Measurements from ENCODE around the gene GOLGA1. TPM values are rescaled to one million over a fixed set of nuclear protein-coding genes. Genes with fewer than 3 reads are reported as not detected.

Gene GOLGA1
- total RNA-seq, 1 donor from 2014 or later = 22.1 TPM

GRCh38 chr9:124868511-124869465, 72.1 kb downstream of the GOLGA1 start:
- intact Hi-C loops (cut with DNase I) = loop anchor here (2.0 kb wide), 1 partner anchor 72 kb away; the partner anchor contains the start of gene GOLGA1
- peak; percentile 95 for DNase-seq (ENCODE audit: low spot score)

- intact Hi-C loops (cut with DNase I) = no loop called here
- no peak for DNase-seq (ENCODE audit: low spot score)
Observed at GRCh38 chr9:124863371-124863871, 77.5 kb downstream of the GOLGA1 start.

DNA sequence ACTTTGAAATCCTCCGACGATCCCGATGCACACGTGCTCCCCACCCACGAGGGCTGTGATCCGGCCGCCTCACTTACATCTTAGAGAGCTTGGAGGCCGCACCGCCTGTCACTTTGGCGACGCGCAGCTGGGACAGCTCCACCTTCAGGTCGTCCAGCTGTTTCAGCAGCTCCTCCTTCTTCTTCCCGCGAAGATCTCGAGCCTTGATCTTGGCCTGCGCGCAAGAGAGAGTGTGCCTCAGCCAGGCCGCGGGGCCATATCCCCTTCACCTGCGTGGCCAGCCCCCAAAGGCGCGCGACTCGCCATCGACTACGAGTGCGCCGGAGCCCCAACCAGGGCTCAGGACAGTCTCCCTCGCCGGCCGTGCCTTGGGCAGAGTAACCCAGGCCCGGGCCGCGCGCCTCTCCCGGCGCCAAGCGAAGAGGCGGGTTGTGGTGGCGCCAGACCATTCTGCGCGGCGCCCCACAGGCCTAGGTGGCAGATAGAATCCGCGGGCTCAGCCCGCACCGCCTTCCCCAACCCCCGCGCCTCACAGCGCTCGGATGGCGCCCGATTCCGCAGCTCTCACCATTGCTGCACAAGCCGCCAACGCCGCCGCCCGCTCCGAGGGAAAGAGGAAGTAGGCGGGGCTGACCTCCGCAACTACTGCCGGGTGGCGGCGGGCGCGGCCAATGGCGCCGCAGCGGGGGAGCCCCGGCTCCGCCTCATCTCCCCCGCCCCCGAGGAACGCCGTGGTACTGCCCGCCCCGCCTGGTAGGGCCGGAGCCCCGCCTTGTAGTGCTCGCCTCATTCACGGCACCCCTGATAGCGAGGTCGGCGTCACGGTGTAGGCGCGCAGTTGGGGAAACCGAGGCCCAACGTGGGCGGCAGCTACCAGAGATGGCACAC, 79.3 kb downstream of the GOLGA1 start, which contains the start of the genes ARPC5L and RPL35:
Gene ARPC5L, plus strand, starts transcription at position 789 of the 888 bp plus-strand sequence. CDS start 7,161 bp downstream, outside the sequence.
Gene RPL35, minus strand, starts transcription at position 616 of the 888 bp plus-strand sequence. Its CDS starts 45 bp downstream, at position 571.
- intact Hi-C loops (cut with DNase I) = no loop called here
- peak; percentile 99 for DNase-seq (ENCODE audit: low spot score)

- no peak for DNase-seq (ENCODE audit: low spot score)
- intact Hi-C loops (cut with DNase I) = no loop called here
Observed at GRCh38 chr9:124860582-124861341, 80.1 kb downstream of the GOLGA1 start.

DNA sequence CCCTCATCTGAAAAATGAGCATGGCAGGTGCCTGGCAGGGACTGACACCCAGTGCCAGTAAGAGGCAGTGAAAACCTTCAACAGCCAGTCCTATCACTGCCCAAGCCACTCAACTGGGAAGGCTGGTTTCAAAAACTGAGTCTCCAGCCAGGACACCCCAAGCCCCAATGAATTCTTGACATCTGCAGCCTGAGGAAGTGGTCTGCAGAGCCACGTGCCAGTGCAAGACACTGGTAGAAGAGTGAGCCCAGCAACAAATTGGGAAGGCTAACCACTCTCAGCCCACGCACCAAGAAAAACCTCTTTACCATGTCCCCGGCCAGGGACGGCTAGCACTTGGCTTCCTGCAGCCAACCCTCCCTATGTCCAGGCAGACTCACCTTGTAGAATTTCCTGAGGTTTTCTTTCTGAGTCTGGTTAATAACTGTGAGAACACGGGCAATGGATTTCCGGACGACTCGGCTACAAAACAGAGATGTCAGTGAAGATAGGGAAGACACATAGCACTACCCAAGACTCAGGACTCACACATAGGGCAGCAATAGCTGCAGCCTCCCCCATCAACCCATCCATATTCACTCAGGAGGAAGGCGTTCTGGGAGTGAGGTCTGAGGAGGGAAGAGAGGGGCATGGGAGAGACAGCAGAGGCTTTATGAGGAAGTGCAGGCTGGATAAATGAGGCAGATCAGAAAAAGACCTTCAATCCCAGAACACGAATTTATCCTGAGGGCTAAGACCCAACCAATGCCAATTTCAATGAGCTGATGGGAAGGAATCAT, 80.9 kb downstream of the GOLGA1 start:
- no peak for DNase-seq (ENCODE audit: low spot score)
- intact Hi-C loops (cut with DNase I) = no loop called here

- no peak for DNase-seq (ENCODE audit: low spot score)
- intact Hi-C loops (cut with DNase I) = no loop called here
Observed at GRCh38 chr9:124858330-124859046, 82.4 kb downstream of the GOLGA1 start.

DNA sequence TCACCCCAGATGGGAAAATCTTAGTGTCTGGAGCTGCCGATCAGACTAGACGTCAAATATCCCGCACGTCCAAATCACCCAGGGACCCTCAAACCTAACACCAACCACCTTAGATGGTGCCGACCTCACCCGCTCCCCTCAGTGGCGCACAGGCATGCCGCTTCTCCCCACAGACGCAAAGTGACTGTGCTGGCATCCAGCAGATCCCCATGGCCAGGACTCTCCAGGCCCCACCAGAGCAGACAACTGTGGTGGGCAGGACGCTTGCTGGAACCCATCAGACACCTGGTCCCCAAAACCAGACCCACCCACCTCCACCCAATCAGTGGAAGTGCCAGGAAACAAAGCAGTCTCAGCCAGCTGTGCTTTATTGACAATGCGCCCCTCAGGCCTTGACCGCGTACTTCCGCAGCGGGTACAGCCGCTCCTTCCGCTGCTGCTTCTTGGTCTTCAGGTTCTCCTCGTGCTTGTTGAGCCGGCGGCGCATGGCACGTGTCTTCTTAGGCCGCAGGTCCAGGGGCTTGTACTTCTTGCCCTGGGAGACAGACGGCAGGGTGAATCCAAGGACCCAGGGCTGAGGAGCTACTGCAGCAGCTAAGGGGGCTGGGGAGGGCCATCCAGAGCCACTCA, 83.2 kb downstream of the GOLGA1 start:
- DNase-seq (ENCODE audit: low spot score) = no peak
- intact Hi-C loops (cut with DNase I) = no loop called here

GRCh38 chr9:124855944-124856765, 84.7 kb downstream of the GOLGA1 start:
- intact Hi-C loops (cut with DNase I) = no loop called here
- no peak for DNase-seq (ENCODE audit: low spot score)

GRCh38 chr9:124855566-124855943, 85.3 kb downstream of the GOLGA1 start:
- no peak for DNase-seq (ENCODE audit: low spot score)
- intact Hi-C loops (cut with DNase I) = no loop called here

DNA sequence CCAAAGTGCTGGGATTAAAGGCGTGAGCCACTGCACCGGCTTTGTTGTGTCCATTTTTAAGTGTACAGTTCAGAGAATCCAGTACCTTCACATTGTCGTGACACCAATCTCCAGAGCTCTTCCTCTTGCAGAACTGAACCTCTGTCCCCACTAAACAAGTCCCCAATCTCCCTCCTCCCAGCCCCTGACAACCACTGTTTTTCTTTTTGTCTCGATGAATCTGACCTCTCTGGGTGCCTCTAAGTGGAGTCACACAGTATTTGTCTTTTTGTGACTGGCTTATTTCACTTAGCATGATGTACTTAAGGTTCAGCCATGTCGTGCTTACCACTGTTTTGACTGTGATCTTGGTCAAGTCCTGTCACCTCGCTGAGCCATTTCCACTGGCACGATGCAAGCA, 86.1 kb downstream of the GOLGA1 start:
- intact Hi-C loops (cut with DNase I) = no loop called here
- DNase-seq (ENCODE audit: low spot score) = no peak

- DNase-seq (ENCODE audit: low spot score) = no peak
- intact Hi-C loops (cut with DNase I) = no loop called here
Observed at GRCh38 chr9:124854161-124854560, 86.7 kb downstream of the GOLGA1 start.

GRCh38 chr9:124853605-124854143, 87.2 kb downstream of the GOLGA1 start:
- no peak for DNase-seq (ENCODE audit: low spot score)
- intact Hi-C loops (cut with DNase I) = loop anchor here (1.0 kb wide), 1 partner anchor 79 kb away; no protein-coding TSS in a partner anchor

GRCh38 chr9:124852829-124853531, 87.9 kb downstream of the GOLGA1 start, which contains the start of gene WDR38:
TSS of gene WDR38 (plus strand) at chr9:124853460. CDS start at chr9:124853532, 72 bp downstream.
- peak; percentile 91 for DNase-seq (ENCODE audit: low spot score)
- intact Hi-C loops (cut with DNase I) = loop anchor here (1.0 kb wide), 1 partner anchor 79 kb away; no protein-coding TSS in a partner anchor

DNA sequence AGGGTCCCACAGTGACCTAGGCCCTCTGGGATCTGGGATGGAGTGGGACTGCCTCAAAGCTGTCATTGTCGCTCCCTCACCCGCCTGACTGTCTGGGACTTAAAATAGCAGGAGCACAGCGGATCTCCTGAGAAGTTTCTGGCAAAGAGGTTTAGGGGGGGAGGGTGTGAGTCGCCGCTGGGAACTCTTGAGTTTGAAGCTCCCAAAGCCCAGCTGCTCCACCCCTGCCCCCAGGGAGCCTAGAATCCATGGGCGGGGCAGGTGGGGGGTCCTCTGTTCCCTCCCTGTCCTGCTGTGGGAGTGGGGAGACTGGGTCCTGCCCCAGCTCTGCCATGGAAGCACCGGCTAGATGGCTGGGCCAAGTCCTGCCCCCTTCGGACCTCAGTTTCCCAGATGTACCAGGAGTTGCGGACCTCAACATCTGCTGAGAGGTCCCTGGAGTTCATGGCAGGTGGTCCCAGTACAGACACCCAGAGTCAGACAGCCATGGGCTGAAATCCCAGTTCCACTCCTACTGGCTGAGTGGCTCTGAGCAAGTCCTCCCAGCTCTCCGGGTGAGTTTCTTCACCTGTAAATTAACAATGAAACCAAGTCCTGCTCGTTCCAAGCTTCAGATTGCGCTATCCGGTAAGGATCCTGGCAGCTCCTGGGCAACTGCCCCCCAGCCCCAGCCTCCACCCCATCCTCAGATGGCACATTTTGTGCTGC, 88.6 kb downstream of the GOLGA1 start:
- DNase-seq (ENCODE audit: low spot score) = no peak
- intact Hi-C loops (cut with DNase I) = no loop called here

DNA sequence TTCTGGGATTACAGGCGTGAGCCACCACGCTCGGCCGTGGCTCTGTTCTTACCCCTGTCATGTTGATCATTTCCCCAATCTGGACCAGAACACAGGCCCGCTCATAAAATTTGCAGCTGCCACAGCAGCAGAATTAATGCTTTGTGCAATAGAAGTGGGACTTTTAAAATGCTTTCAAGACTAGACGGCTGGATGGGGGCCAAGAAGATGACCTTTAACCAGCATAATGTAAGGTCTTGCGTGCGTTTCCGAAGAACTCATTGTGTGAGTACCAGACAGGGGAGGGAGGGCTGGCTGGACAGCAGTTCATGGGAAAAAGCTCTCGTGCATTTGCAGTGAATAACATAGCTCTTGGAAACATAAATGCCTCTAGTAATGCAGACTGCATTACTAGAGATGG, 91.1 kb downstream of the GOLGA1 start:
- intact Hi-C loops (cut with DNase I) = no loop called here
- no peak for DNase-seq (ENCODE audit: low spot score)

Data from cardiac septum (tissue), 1 donor.